Breast epithelium (tissue), 3 donors: Measurements from ENCODE around the gene RPEL1.

Experiments
- POLR2A ChIP-seq: fragments of 450-650 bp; IDR thresholded peaks from one replicate; pipeline ENCODE4 v1.6.1; 2016; ENCODE audit warnings: antibody characterized with exemption, mild to moderate bottlenecking, moderate library complexity
- TF ChIP-seq, protein P1 (sequence below), 3 donors: fragments of 450-650 bp; IDR thresholded peaks; one replicate each; pipeline ENCODE4 v1.5.1; 2016 to 2017; ENCODE audit warnings: antibody characterized with exemption in 3 of 3, mild to moderate bottlenecking in 3 of 3, moderate library complexity in 3 of 3

DNA sequence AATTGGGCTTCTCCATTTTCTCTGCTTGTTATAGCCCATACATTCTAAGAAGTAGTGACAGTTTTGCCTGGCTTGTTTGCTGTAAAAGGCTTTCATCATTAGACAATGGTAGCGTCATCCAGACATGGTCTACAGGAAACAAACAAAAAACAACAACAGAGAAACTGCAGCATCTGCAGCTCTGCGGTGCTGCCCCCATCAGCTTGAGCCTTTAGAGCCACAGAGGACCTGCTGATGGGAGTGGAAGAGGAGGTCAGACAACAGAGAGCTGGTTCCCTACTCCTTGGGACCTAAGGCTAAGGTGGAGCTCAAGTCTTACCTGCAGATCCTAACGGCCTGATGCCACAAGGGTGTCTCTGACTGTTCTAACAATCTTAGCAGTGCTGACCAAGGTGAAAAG is 34.3 kb downstream of the RPEL1 start:
- no peak for TF ChIP-seq POLR2A
- TF ChIP-seq, protein P1, sequence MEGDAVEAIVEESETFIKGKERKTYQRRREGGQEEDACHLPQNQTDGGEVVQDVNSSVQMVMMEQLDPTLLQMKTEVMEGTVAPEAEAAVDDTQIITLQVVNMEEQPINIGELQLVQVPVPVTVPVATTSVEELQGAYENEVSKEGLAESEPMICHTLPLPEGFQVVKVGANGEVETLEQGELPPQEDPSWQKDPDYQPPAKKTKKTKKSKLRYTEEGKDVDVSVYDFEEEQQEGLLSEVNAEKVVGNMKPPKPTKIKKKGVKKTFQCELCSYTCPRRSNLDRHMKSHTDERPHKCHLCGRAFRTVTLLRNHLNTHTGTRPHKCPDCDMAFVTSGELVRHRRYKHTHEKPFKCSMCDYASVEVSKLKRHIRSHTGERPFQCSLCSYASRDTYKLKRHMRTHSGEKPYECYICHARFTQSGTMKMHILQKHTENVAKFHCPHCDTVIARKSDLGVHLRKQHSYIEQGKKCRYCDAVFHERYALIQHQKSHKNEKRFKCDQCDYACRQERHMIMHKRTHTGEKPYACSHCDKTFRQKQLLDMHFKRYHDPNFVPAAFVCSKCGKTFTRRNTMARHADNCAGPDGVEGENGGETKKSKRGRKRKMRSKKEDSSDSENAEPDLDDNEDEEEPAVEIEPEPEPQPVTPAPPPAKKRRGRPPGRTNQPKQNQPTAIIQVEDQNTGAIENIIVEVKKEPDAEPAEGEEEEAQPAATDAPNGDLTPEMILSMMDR (IDR thresholded peaks at IDR 0.05): no peak
